Measurements from ENCODE around the gene CD82. TPM values are rescaled to one million over a fixed set of nuclear protein-coding genes. Genes with fewer than 3 reads are reported as not detected.

Gene CD82
- polyA plus RNA-seq, 1 donor (not counting 4 experiments of a cell fraction or from before 2014, with no cell fraction given) = 118 TPM

- Histone ChIP-seq H3K4me2 (ENCODE audit: control insufficient read depth, extremely low read depth, insufficient read depth, low read depth, low read length) (no peak overlapping the region), H3K36me3 (ENCODE audit: control insufficient read depth in 2 of 2, extremely low read depth in 1 of 2, insufficient read depth in 2 of 2, low read length in 2 of 2) (peaks cover 13 to 15% of the 10 kb centered on the region in 2 experiments), H3K27ac (ENCODE audit: control insufficient read depth, insufficient read depth, low read length) (no peak overlapping the region)
Observed at GRCh38 chr11:44621784-44622183, 56.3 kb downstream of the CD82 start.

DNA sequence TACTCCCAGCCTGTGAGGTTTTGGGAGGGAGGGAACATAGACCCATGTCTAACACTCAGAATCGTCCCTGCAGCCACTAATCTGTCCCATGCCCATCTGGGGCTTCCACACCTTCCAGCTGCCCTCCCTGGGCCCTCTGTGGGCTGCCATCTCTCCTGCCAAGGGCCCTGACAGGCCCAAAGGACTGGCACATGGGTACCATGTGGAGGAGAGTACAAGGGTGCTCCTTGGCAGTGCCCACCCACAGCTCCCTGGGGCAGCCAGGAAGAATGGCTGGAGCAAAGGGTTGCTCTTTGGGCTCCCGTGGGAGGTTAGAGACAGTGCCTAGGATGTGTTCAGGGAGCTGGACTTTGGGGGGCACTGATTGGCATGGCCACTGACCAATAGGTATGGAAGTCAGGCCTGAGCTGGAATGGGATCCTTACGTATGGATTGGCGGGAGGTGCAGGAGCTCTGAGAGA lies 56.8 kb downstream of the CD82 start:
- H3K9me3 ChIP-seq (ENCODE audit: control insufficient read depth, low read depth, low read length) = no peaks in the 10 kb centered on the region
- FAIRE-seq = no peak
- H3K4me2 ChIP-seq (ENCODE audit: control insufficient read depth, extremely low read depth, insufficient read depth, low read depth, low read length) = no peak overlapping the region
- peaks cover 13 to 15% of the 10 kb centered on the region in 2 experiments for H3K36me3 ChIP-seq (ENCODE audit: control insufficient read depth in 2 of 2, extremely low read depth in 1 of 2, insufficient read depth in 2 of 2, low read length in 2 of 2)
- no peak for DNase-seq (ENCODE audit: low read depth, low spot score)
- TF ChIP-seq EZH2 (IDR thresholded peaks at IDR 0.05; ENCODE audit: low read length) (no peak), CTCF (optimal IDR thresholded peaks at IDR 0.05 in 1 of 3, IDR thresholded peaks at IDR 0.05 in 1 of 3, conservative IDR thresholded peaks at IDR 0.05 in 1 of 3; ENCODE audit: extremely low read depth in 1 of 3, insufficient read depth in 2 of 3, low read length in 3 of 3) (no peak)
- H3K9ac ChIP-seq (ENCODE audit: control insufficient read depth, extremely low read depth, insufficient read depth, low read length) = no peak overlapping the region
- H3K4me1 ChIP-seq (ENCODE audit: control insufficient read depth, extremely low read depth, insufficient read depth, low read length) = no peaks in the 10 kb centered on the region
- H3K9me1 ChIP-seq (ENCODE audit: control insufficient read depth, extremely low read depth, insufficient read depth, low read length) = no peaks in the 10 kb centered on the region
- H3K27ac ChIP-seq (ENCODE audit: control insufficient read depth, insufficient read depth, low read length) = no peak overlapping the region
- H3K4me3 ChIP-seq (ENCODE audit: control insufficient read depth in 2 of 3, extremely low read depth in 1 of 3, insufficient read depth in 2 of 3, low read depth in 1 of 3, low read length in 3 of 3) = no peak overlapping the region
- H4K20me1 ChIP-seq (ENCODE audit: control insufficient read depth, extremely low read depth, insufficient read depth, low read length) = no peaks in the 10 kb centered on the region
- no peaks in the 10 kb centered on the region for H3K27me3 ChIP-seq (ENCODE audit: control insufficient read depth, extremely low read depth, insufficient read depth, low read length)
- no peaks in the 10 kb centered on the region for H3K79me2 ChIP-seq (ENCODE audit: control insufficient read depth, insufficient read depth, low read length)
- H2AFZ ChIP-seq (ENCODE audit: control insufficient read depth, low read length) = no peak overlapping the region
- dilution Hi-C loops (cut with MboI; ENCODE audit: extremely low pct_ligation_motif_present, low sequenced_read_pairs) = no loop called here

More at GRCh38 chr11:44621784-44622183, 56.3 kb downstream of the CD82 start:
- dilution Hi-C loops (cut with MboI; ENCODE audit: extremely low pct_ligation_motif_present, low sequenced_read_pairs) = no loop called here
- H3K79me2 ChIP-seq (ENCODE audit: control insufficient read depth, insufficient read depth, low read length) = no peaks in the 10 kb centered on the region
- no peak for DNase-seq (ENCODE audit: low read depth, low spot score)
- no peak overlapping the region for H3K4me3 ChIP-seq (ENCODE audit: control insufficient read depth in 2 of 3, extremely low read depth in 1 of 3, insufficient read depth in 2 of 3, low read depth in 1 of 3, low read length in 3 of 3)
- no peaks in the 10 kb centered on the region for H3K9me1 ChIP-seq (ENCODE audit: control insufficient read depth, extremely low read depth, insufficient read depth, low read length)
- no peak for FAIRE-seq
- no peak overlapping the region for H3K9ac ChIP-seq (ENCODE audit: control insufficient read depth, extremely low read depth, insufficient read depth, low read length)
- no peaks in the 10 kb centered on the region for H4K20me1 ChIP-seq (ENCODE audit: control insufficient read depth, extremely low read depth, insufficient read depth, low read length)
- no peaks in the 10 kb centered on the region for H3K27me3 ChIP-seq (ENCODE audit: control insufficient read depth, extremely low read depth, insufficient read depth, low read length)
- no peak overlapping the region for H2AFZ ChIP-seq (ENCODE audit: control insufficient read depth, low read length)
- H3K9me3 ChIP-seq (ENCODE audit: control insufficient read depth, low read depth, low read length) = no peaks in the 10 kb centered on the region
- TF ChIP-seq EZH2 (IDR thresholded peaks at IDR 0.05; ENCODE audit: low read length) (no peak), CTCF (optimal IDR thresholded peaks at IDR 0.05 in 1 of 3, IDR thresholded peaks at IDR 0.05 in 1 of 3, conservative IDR thresholded peaks at IDR 0.05 in 1 of 3; ENCODE audit: extremely low read depth in 1 of 3, insufficient read depth in 2 of 3, low read length in 3 of 3) (no peak)
- no peaks in the 10 kb centered on the region for H3K4me1 ChIP-seq (ENCODE audit: control insufficient read depth, extremely low read depth, insufficient read depth, low read length)
